H54 (cell line): Measurements from ENCODE around the gene RNU1-2.
A peak's percentile ranks its signal among the peaks of the same experiment; 100 is the strongest.
"Not testable (repeated sequence)": the region's sequence is repeated elsewhere in the genome, so short reads cannot be mapped to it uniquely, and the experiment has no call there.

ENCODE experiments used
- DNase-seq: peaks from one replicate; pipeline ENCODE4 v3.0.0; 2011; ENCODE audit warnings: low spot score, mixed read lengths; ENCODE audit not compliant: insufficient read length
- FAIRE-seq: peaks from 3 replicates; lab custom pipeline; 2011; peaks lifted over from hg19 to GRCh38; lab: Jason Lieb, UNC
- POLR2A ChIP-seq: IDR thresholded peaks from 2 replicates; pipeline ENCODE4 v1.6.1; 2011; ENCODE audit warnings: low read depth, mild to moderate bottlenecking, low read length

Gene RNU1-2

GRCh38 chr1:16900751-16901150, 5.0 kb downstream of the RNU1-2 start:
- DNase-seq: no peak
- FAIRE-seq: no peak

DNA sequence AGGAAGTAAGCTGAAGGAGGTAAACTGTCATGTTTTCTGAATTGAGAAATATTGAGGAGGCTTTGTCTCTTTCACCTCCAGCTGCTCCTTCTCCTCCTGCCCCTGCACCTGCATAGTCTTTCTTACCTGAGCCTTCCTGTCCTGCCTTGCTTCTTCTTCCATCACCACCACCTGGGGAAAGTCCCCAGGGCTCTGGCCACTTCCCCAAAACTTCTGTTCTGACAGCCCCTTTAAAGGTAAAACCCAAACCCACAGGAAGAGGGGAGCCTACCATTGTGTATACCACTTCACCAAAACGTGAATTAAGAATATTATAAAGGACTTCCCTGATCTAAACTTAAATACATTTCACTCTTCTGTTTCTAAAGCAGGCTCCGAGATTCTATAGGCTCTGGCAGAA, 5.6 kb downstream of the RNU1-2 start:
- FAIRE-seq, DNase-seq: not testable (repeated sequence)

More at GRCh38 chr1:16900751-16901150, 5.0 kb downstream of the RNU1-2 start:
- no peak for TF ChIP-seq POLR2A

GRCh38 chr1:16903054-16903453, 7.3 kb downstream of the RNU1-2 start:
- TF ChIP-seq POLR2A: no peak
- no peak for DNase-seq
- no peak for FAIRE-seq

DNA sequence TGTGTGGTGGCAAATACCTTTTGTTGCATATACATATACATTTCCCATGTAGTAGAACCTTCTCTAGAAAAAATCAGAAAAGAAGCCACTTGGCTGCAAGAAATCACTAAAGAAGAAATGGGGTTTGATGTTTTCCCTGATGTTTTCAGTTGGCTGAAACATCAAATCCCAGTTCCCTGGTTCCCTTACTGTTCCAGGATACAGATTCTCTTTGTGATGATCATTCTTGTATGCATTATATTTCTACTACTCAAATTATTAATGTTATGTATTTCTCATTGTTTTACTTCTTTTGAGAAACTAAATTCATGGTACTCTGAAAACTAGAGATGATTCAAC, 7.6 kb downstream of the RNU1-2 start:
- no peak for DNase-seq

DNA sequence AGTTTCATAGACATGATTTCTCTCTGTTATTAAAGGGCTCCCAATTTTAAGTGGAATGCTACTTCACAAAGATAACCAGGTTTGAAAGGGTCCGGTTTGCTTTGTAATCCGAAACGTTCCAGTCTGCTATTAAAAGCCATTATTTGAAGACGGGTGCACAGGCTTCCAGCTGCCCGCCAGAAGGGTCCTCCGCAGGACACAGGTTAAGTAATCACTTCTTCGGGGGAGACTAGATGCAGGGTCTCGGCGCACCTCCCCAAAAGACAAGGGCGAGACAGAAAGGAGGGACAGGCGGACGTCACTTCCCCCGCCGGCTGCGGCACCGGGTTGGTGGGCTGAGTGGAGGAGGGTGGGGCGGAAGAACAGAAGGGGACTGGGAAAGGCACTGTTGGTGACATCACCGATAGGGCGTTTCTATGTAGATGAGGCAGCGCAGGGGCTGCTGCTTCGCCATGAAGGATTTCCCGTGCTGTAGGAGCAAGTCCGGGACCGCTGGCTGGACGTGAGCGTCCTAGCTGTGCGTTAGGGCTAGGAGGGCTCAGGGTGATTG, 8.9 kb downstream of the RNU1-2 start:
- FAIRE-seq (peak; percentile 90), DNase-seq (peak; percentile 94)
- peak; percentile 55 for TF ChIP-seq POLR2A

More for the DNA sequence above, 7.6 kb downstream of the RNU1-2 start:
- FAIRE-seq: no peak
- no peak for TF ChIP-seq POLR2A

DNA sequence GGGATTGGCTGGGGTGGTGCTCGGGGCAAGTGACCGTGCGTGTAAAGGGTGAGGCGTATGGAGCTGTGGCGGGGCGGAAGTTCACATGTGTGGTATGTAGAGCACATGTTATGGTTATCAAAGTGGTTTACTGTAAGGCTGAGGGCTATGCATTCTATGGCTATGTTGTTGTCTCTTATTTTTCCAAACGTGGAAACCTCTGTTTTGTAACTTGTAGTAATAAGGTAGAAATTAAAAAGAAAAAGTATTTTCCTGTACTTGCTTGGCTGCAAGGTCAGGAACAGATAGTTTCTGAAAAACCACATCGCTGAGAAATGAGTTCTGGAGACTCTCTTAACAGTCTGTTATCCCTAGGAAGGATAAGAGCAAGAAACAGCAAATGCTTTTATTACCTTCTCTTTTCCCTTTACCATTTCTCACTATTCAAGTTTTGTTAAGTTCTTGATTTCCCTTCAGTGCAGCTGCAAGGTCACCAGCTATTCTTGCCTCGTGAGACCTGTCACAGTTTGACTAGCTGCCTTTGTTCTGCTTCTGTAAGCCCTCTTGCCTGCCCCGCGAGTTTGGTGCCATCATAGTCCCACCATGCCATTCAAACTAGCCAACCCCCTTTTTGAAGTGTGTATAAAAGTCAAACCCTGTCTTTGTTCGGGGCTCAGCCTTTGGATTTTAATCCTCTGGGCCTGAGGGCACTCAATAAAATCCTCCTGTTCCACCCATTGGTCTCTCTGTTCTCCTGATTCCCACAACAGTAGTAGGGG, 9.5 kb downstream of the RNU1-2 start:
- DNase-seq (peak; percentile 63), FAIRE-seq (no peak)
- TF ChIP-seq POLR2A: peak; percentile 86

GRCh38 chr1:16905868-16906702, 10.3 kb downstream of the RNU1-2 start:
- DNase-seq (no peak), FAIRE-seq (no peak)
- TF ChIP-seq POLR2A: no peak

DNA sequence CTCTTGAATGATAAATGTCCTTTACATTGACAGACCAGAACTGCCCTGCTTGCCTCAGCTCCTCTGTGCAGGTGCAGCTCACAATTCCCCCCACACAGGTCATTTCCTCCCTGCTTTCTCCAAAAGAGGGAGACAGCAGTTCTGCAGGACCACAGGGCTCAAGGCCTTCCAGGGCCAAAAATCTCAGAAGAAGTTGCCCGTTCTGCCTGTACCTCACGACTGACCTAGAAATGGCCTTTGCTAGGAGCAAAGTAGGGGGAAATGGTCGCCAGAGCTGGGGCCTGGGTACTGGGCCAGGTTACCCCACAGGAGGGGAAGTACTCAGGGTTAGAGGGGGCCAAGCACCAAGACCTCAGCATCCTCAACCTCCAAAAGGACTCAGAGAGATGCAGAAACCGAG, 11.1 kb downstream of the RNU1-2 start:
- FAIRE-seq (no peak), DNase-seq (no peak)
- TF ChIP-seq POLR2A: no peak

- no peak for TF ChIP-seq POLR2A
- DNase-seq: no peak
- no peak for FAIRE-seq
Measured at GRCh38 chr1:16907870-16908758, 12.3 kb downstream of the RNU1-2 start.

GRCh38 chr1:16911851-16912721, 16.3 kb downstream of the RNU1-2 start:
- not testable (repeated sequence) for FAIRE-seq, DNase-seq

DNA sequence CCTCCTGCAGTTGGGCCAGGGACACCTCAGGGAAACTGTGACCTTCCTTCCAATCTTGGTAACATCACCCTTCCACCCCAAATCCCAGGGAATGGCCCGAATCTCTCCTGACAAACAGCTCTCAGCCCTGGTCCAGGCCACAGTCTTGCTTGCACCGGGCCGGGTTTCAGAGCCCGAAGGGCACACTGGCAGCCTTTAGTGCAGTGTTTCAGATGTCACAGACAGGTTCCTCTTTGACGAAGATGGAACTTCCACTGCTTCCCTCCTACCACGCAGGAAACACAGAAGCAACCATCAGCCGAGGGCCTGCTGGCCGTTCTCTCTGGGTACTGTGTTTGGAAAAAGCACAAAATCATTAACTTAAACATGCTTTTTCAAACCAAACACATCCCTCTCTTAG, 17.0 kb downstream of the RNU1-2 start:
- not testable (repeated sequence) for DNase-seq, FAIRE-seq

GRCh38 chr1:16913181-16913832, 17.5 kb downstream of the RNU1-2 start:
- no peak for TF ChIP-seq POLR2A
- FAIRE-seq: no peak
- DNase-seq: no peak
